SK-N-SH (cell line): ENCODE data around the gene EPHA3. TPM values are rescaled to one million over a fixed set of nuclear protein-coding genes. Genes with fewer than 3 reads are reported as not detected.

Source experiments
- CTCF ChIA-PET: fragments of 300-600, 350-600 bp; formaldehyde crosslinking; extraction: SDS; loops from one replicate; lab custom pipeline; 2021; lab: Yijun Ruan, JAX
- POLR2A ChIA-PET: fragments of 350-600 bp; sonication (Branson Sonifier 250); formaldehyde crosslinking; extraction: SDS; loops from one replicate; lab custom pipeline; 2020; ENCODE audit warnings: antibody characterized with exemption, inconsistent platforms; lab: Yijun Ruan, JAX
- DNase-seq: peaks from one replicate; pipeline ENCODE4 v3.0.0; 2012
- H2AFZ ChIP-seq: fragments of 200-600 bp; sonication (generic); 2 replicates; pipeline ENCODE4 v1.8.1; 2016; ENCODE audit warnings: antibody characterized with exemption, mild to moderate bottlenecking, low read depth
- H3F3A ChIP-seq: fragments of 200-600 bp; sonication (generic); replicated peaks from 2 replicates; pipeline ENCODE3; 2016; ENCODE audit warnings: antibody characterized with exemption, mild to moderate bottlenecking; ENCODE audit not compliant: insufficient read depth
- H3K27ac ChIP-seq, 2 experiments: fragments of 200-500 bp in 1 of 2; fragments of 200-600 bp in 1 of 2; sonication (Bioruptor generic) in 1 of 2; sonication (generic), shearing (Covaris generic) in 1 of 2; 2 replicates each; pipeline versions ENCODE4 v1.5.1 to v1.6.1; 2014 to 2016; ENCODE audit warnings: low read depth in 2 of 2, inconsistent platforms in 1 of 2, low read length in 1 of 2, mild to moderate bottlenecking in 1 of 2, mixed read lengths in 1 of 2
- H3K27me3 ChIP-seq: fragments of 200-600 bp; sonication (generic), shearing (Covaris generic); 2 replicates; pipeline ENCODE4 v1.6.1; 2016; ENCODE audit warnings: mixed run types; ENCODE audit not compliant: insufficient read depth
- H3K36me3 ChIP-seq, 2 experiments: fragments of 200-500 bp in 1 of 2; fragments of 200-600 bp in 1 of 2; sonication (Bioruptor generic) in 1 of 2; sonication (generic) in 1 of 2; replicated peaks in 1 of 2; 2 replicates each; pipeline versions ENCODE3 to v1.5.1; 2014 to 2016; ENCODE audit warnings: low read length in 1 of 2, mild to moderate bottlenecking in 1 of 2; ENCODE audit not compliant: insufficient read depth in 2 of 2, control insufficient read depth in 1 of 2
- H3K4me1 ChIP-seq, 2 experiments: fragments of 200-500 bp in 1 of 2; fragments of 200-600 bp in 1 of 2; sonication (Bioruptor generic) in 1 of 2; sonication (generic), shearing (Covaris generic) in 1 of 2; 2 replicates each; pipeline versions ENCODE4 v1.5.1 to v1.6.1; 2014 to 2016; ENCODE audit warnings: low read depth in 1 of 2, low read length in 1 of 2, mixed run types in 1 of 2; ENCODE audit not compliant: insufficient read depth in 2 of 2, control insufficient read depth in 1 of 2
- H3K4me2 ChIP-seq: fragments of 200-600 bp; sonication (generic), shearing (Covaris generic); 2 replicates; pipeline ENCODE4 v1.6.1; 2017; ENCODE audit warnings: mixed run types
- H3K4me3 ChIP-seq, 2 experiments: fragments of 200-500 bp in 1 of 2; fragments of 200-600 bp in 1 of 2; sonication (Bioruptor generic) in 1 of 2; sonication (generic), shearing (Covaris generic) in 1 of 2; 2 replicates each; pipeline versions ENCODE4 v1.5.1 to v1.8.1; 2014 to 2016; ENCODE audit warnings: low read depth in 2 of 2, inconsistent platforms in 1 of 2, low read length in 1 of 2, mild to moderate bottlenecking in 1 of 2, mixed read lengths in 1 of 2, moderate library complexity in 1 of 2
- H3K79me2 ChIP-seq: fragments of 200-600 bp; sonication (generic); 2 replicates; pipeline ENCODE4 v1.8.1; 2017; ENCODE audit warnings: mild to moderate bottlenecking; ENCODE audit not compliant: insufficient read depth
- H3K9ac ChIP-seq: fragments of 200-600 bp; sonication (generic); 2 replicates; pipeline ENCODE4 v1.6.1; 2017; ENCODE audit warnings: mixed run types
- H3K9me2 ChIP-seq: fragments of 200-600 bp; sonication (generic); 2 replicates; pipeline ENCODE4 v1.6.1; 2017; ENCODE audit warnings: mixed run types
- H3K9me3 ChIP-seq: fragments of 200-600 bp; sonication (generic); 2 replicates; pipeline ENCODE4 v1.6.1; 2017; ENCODE audit warnings: mixed run types, mild to moderate bottlenecking, moderate library complexity
- H4K20me1 ChIP-seq: fragments of 200-600 bp; sonication (generic); 2 replicates; pipeline ENCODE4 v1.6.1; 2017; ENCODE audit warnings: mild to moderate bottlenecking, mixed run types; ENCODE audit not compliant: insufficient read depth
- CHD2 ChIP-seq: fragments of 150-350 bp; IDR thresholded peaks from 2 replicates; pipeline ENCODE4 v1.6.1; 2018; ENCODE audit warnings: low read length; ENCODE audit not compliant: partially characterized antibody
- EP300 ChIP-seq, 2 experiments: IDR thresholded peaks; 2 replicates each; pipeline versions ENCODE4 v1.4.0 to v1.6.1; 2012; ENCODE audit warnings: borderline replicate concordance in 1 of 2, low read depth in 1 of 2, low read length in 1 of 2
- EZH2phosphoT487 ChIP-seq: fragments of 200-600 bp; sonication (generic); IDR thresholded peaks from 2 replicates; pipeline ENCODE4 v1.6.1; 2017; ENCODE audit warnings: low read depth, mixed run types, mild to moderate bottlenecking, antibody characterized with exemption, moderate library complexity, borderline replicate concordance
- FOXJ3 ChIP-seq: sonication (generic); formaldehyde crosslinking; IDR thresholded peaks from 2 replicates; pipeline ENCODE4 v1.5.1; 2020; ENCODE audit warnings: mild to moderate bottlenecking, missing genetic modification reagents
- FOXM1 ChIP-seq: IDR thresholded peaks from 2 replicates; pipeline ENCODE4 v1.4.0; 2012; ENCODE audit warnings: low read depth, mild to moderate bottlenecking
- GATA2 ChIP-seq: sonication (generic); formaldehyde crosslinking; IDR thresholded peaks from 2 replicates; pipeline ENCODE4 v1.5.0; 2020; ENCODE audit warnings: mild to moderate bottlenecking, missing genetic modification reagents
- JUND ChIP-seq: IDR thresholded peaks from 2 replicates; pipeline ENCODE4 v1.4.0; 2012
- MAX ChIP-seq: IDR thresholded peaks from 2 replicates; pipeline ENCODE4 v1.4.0; 2012; ENCODE audit warnings: low read depth
- NFIC ChIP-seq: IDR thresholded peaks from 2 replicates; pipeline ENCODE4 v1.4.0; 2012; ENCODE audit warnings: borderline replicate concordance
- NRF1 ChIP-seq: IDR thresholded peaks from 2 replicates; pipeline ENCODE4 v1.6.1; 2012; ENCODE audit warnings: low read depth, mild to moderate bottlenecking, low read length
- PBX3 ChIP-seq: IDR thresholded peaks from 2 replicates; pipeline ENCODE4; 2012
- POLR2AphosphoS5 ChIP-seq: IDR thresholded peaks from 2 replicates; pipeline ENCODE4 v1.6.1; 2012; ENCODE audit warnings: low read depth, low read length
- RAD21 ChIP-seq: IDR thresholded peaks from 2 replicates; pipeline ENCODE4 v1.6.1; 2012; ENCODE audit warnings: mild to moderate bottlenecking, low read length
- REST ChIP-seq: IDR thresholded peaks from 2 replicates; pipeline ENCODE4 v1.6.1; 2012; ENCODE audit warnings: mild to moderate bottlenecking, low read depth, low read length, moderate library complexity
- SIN3A ChIP-seq: IDR thresholded peaks from 2 replicates; pipeline ENCODE4 v1.6.1; 2012; ENCODE audit warnings: low read depth, mild to moderate bottlenecking, low read length, moderate library complexity, borderline replicate concordance
- TEAD4 ChIP-seq: IDR thresholded peaks from 2 replicates; pipeline ENCODE4 v1.4.0; 2012; ENCODE audit warnings: mild to moderate bottlenecking, borderline replicate concordance; ENCODE audit not compliant: insufficient read depth
- USF2 ChIP-seq: fragments of 150-350 bp; IDR thresholded peaks from 2 replicates; pipeline ENCODE4 v1.6.1; 2017; ENCODE audit warnings: antibody characterized with exemption, low read length, low read depth, borderline replicate concordance
- YY1 ChIP-seq: IDR thresholded peaks from 2 replicates; pipeline ENCODE4 v1.4.0; 2012; ENCODE audit warnings: low read depth, mild to moderate bottlenecking
- ZBTB33 ChIP-seq: IDR thresholded peaks from 2 replicates; pipeline ENCODE4 v1.4.0; 2012; ENCODE audit warnings: low read depth, borderline replicate concordance
- WGBS: methylation state at CpG from one replicate; pipeline ENCODE4 v1.1.6; 2017; ENCODE audit warnings: low lambda C conversion rate; 5-methylcytosine and 5-hydroxymethylcytosine counted together
- polyA plus RNA-seq, 3 experiments: library from polyadenylated mRNA; depleted of rRNA; stranded (reverse); fragments of >200 nt; gene quantifications; 2 replicates each; pipeline ENCODE4 v1.2.3, GENCODE V29; 2012

EPHA3 gene
- polyA plus RNA-seq, 1 of the 3 experiments (the other 2 are of a cell fraction), result not detected

- Histone ChIP-seq H3K9me3 (no peaks in the 10 kb centered on the region), H3K79me2 (no peaks in the 10 kb centered on the region), H4K20me1 (no peaks in the 10 kb centered on the region), H3K4me1 (no peaks in the 10 kb centered on the region; a peak in 1 of 4 replicates), H3K4me2 (no peak overlapping the region), H3K9me2 (no peaks in the 10 kb centered on the region), H2AFZ (no peak overlapping the region), H3K27ac (no peak overlapping the region), H3K27me3 (peaks cover 14% of the 10 kb centered on the region), H3K9ac (no peak overlapping the region), H3K36me3 (no peaks in the 10 kb centered on the region), H3K4me3 (no peak overlapping the region), H3F3A (no peaks in the 10 kb centered on the region)
- 0% methylated on average over 1 of the region's 1 CpG for WGBS
- CTCF ChIA-PET, result no interaction called here
- POLR2A ChIA-PET, result no interaction called here
- DNase-seq, result no peak
- TF ChIP-seq USF2 (no peak), NFIC (no peak), FOXJ3 (CRISPR knock-in tag) (no peak), FOXM1 (no peak), JUND (no peak), CHD2 (no peak), POLR2AphosphoS5 (no peak), EP300 (IDR thresholded peaks at IDR 0.05; ENCODE audit: borderline replicate concordance in 1 of 2, low read depth in 1 of 2, low read length in 1 of 2) (no peak), YY1 (no peak), GATA2 (no peak), MAX (no peak), ZBTB33 (no peak), RAD21 (no peak)
Observed at GRCh38 chr3:89405176-89405575, 297.8 kb downstream of the EPHA3 start.

GRCh38 chr3:89405593-89405992 is 298.2 kb downstream of the EPHA3 start:
- no peak for DNase-seq
- no peaks in the 10 kb centered on the region for H3K79me2 ChIP-seq
- TF ChIP-seq REST (no peak), USF2 (no peak), SIN3A (no peak), TEAD4 (no peak), PBX3 (no peak), NRF1 (no peak), EZH2phosphoT487 (no peak), JUND (no peak), YY1 (no peak), POLR2AphosphoS5 (no peak), CHD2 (no peak)

More at GRCh38 chr3:89405593-89405992, 298.2 kb downstream of the EPHA3 start:
- ChIA-PET CTCF (no interaction called here), POLR2A (no interaction called here)
- H3K9ac ChIP-seq, result no peak overlapping the region
- H3K36me3 ChIP-seq, result no peaks in the 10 kb centered on the region
- H2AFZ ChIP-seq, result no peak overlapping the region
- H3K9me2 ChIP-seq, result no peaks in the 10 kb centered on the region
- H3K4me2 ChIP-seq, result no peak overlapping the region
- H3K27me3 ChIP-seq, result peaks cover 14% of the 10 kb centered on the region
- H3K4me3 ChIP-seq, result no peak overlapping the region
- H3K27ac ChIP-seq, result no peak overlapping the region
- H3K4me1 ChIP-seq, result no peaks in the 10 kb centered on the region; a peak in 1 of 4 replicates
- H4K20me1 ChIP-seq, result no peaks in the 10 kb centered on the region
- H3F3A ChIP-seq, result no peaks in the 10 kb centered on the region
- no peaks in the 10 kb centered on the region for H3K9me3 ChIP-seq
- 2% methylated on average over 2 of the region's 2 CpGs for WGBS
